Activated CD4-positive, alpha-beta T cell treated with anti-CD3 and anti-CD28 coated beads, Interleukin-2, amount 50 U/mL, for 48 hours (primary cell): ENCODE data around the gene RAN.
"Not testable (repeated sequence)": the region's sequence is repeated elsewhere in the genome, so short reads cannot be mapped to it uniquely, and the experiment has no call there.

Source experiments
- DNase-seq, 2 experiments: peaks; one replicate each; pipeline ENCODE4 v3.0.0-alpha.2; 2020

Gene RAN

DNA sequence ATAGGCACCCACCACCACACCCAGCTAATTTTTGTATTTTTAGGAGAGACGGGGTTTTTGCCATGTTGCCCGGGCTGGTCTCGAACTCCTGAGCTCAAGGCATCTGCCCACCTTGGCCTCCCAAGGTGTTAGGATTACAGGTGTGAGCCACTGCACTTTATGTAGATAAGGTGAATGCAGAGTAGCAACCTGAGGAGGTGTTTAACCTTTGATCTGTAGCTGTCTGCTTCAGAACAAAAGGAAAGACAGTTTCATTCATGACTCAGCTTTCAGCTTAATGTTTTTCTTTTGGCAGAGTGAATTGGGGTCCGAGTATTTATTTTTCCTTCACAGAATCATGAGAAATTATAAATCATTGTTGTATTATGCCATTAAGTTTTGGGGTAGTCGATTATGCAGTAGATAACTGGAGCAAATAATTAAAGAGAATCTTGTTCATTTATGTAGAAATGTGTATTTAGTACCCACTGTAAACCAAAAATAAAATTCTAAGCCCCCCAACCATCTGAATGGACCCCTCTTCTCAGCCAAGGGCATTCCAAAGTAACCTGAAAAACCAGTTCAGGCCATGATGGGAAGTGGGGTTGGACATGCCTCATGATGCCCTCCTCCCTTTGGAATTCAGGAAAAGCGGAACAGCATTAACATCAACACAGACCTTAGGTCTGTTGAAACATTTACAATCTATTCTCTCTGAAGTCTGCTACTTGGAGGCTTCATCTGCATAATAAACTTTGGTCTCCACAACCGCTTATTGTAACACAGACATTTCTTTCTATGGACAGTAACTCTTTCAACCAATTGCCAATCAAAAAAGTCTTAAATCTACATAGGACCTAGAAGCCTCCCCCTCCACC lies 22.1 kb upstream of the RAN start:
- DNase-seq, result no peak

GRCh38 chr12:130850418-130851021 lies 21.3 kb upstream of the RAN start:
- DNase-seq, result no peak

DNA sequence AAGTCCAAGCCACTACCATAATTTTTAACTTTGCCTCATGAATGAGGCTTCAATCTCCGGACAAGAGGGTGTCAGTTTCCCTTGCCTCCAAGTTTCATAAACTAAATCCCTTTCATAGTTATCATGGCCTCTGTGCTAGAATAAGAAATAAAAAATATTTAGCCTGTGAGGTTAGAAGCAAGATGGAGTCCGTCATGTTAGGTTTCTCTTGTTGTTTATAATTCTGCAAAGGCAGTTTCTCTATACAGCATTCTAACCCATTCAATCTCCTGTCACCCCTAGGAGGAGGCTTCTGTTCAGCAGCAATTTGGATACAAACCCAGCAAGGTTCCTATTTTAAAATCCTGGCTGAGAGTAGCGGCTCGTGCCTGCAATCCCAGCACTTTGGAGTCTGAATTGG lies 15.8 kb upstream of the RAN start:
- DNase-seq, result no peak

- no peak for DNase-seq
These were observed 13.8 kb upstream of the RAN start for GRCh38 chr12:130858084-130858483.

- DNase-seq, result no peak
These were observed 12.7 kb upstream of the RAN start for GRCh38 chr12:130859161-130859560.

- no peak for DNase-seq
These were observed 11.6 kb upstream of the RAN start for GRCh38 chr12:130860311-130860710.

- no peak for DNase-seq
These were observed 9.7 kb upstream of the RAN start for GRCh38 chr12:130862161-130862560.

DNA sequence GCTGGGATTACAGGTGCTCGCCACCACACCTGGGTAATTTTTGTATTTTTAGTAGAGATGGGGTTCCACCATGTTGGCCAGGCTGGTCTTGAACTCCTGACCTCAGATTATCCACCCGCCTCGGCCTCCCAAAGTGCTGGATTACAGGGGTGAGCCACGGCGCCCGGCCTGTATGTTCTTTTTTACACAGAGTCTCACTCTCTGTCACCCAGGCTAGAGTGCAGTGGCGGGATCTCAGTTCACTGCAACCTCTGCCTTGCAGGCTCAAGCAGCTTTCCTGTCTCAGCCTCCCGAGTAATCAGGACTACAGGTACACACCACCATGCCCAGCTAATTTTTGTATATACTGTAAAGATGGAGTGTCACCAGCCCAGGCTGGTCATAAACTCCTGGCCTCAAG lies 9.1 kb upstream of the RAN start:
- DNase-seq, result not testable (repeated sequence)

DNA sequence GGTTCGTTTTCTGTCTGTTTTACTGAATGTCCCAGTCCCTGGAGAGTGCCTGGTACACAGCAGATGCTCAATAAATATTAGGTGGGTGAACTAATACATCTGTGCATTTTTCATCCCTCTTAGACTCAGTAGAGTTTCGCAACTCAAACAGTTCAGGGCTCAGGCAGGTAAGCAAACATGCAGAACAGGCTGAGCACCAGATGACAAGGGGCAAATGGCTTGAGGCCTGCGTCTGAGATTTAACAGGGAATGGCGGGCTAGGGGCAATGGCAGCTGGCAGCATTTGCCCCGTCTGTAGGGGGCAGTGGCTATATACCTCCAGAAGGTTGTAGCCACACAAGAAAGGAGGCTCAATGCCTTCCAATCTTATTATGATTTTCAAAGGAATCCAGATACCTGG lies 8.6 kb upstream of the RAN start:
- no peak for DNase-seq

GRCh38 chr12:130868412-130868811 lies 3.5 kb upstream of the RAN start:
- no peak for DNase-seq

DNA sequence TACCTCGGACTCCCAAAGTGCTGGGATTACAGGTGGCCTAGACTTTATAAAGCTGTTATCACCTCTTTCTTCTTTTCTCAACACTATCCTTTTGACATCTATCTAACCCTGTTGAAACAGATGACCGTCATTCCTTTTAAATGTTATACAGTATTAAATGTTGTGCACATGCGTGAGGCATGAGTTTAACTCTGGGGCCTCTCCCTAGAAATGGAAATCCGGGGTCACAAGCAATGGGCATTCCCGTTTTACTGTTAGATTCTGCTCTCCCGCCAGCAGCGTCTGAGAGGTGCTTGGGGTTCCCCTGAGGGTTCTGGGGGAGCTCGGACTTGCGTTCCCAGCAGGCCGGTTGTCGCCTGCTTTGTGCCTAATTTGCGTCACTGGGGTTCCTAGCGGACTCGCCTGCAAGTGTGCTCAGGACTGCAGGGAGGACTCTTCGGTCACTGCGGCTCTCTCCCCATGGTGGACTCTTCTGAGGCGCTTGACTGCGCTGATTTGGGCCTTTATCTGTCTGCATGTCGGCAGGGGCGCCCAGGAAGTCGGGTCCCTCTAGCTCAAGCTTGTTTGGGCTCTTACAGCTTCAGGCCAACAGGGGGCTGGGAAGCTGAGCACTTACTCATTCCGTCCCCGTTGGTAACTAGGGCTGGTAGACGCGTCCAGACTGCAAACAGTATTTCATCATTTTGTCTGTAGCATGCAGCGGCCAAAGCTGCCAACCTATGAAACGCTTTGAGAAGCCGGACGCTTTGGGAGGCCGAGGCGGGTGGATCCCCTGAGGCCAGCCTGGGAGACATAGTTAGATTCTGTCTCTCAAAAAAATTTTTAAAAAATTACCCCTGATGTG lies 1.2 kb upstream of the RAN start:
- DNase-seq, result peak; percentile 71 to 78

GRCh38 chr12:130872179-130873096 lies 572 bp downstream of the RAN start:
- DNase-seq, result peak; percentile 40 to 44

GRCh38 chr12:130873106-130873795 lies 1.4 kb downstream of the RAN start:
- DNase-seq, result no peak

GRCh38 chr12:130873825-130874224 lies 2.0 kb downstream of the RAN start:
- DNase-seq, result peak; percentile 23 to 36

- no peak for DNase-seq
These were observed 2.8 kb downstream of the RAN start for GRCh38 chr12:130874696-130875095.

GRCh38 chr12:130875193-130875592 lies 3.3 kb downstream of the RAN start:
- no peak for DNase-seq

- not testable (repeated sequence) for DNase-seq
These were observed 3.8 kb downstream of the RAN start for GRCh38 chr12:130875708-130876107.

- DNase-seq, result no peak
These were observed 4.4 kb downstream of the RAN start for GRCh38 chr12:130876297-130876696.

DNA sequence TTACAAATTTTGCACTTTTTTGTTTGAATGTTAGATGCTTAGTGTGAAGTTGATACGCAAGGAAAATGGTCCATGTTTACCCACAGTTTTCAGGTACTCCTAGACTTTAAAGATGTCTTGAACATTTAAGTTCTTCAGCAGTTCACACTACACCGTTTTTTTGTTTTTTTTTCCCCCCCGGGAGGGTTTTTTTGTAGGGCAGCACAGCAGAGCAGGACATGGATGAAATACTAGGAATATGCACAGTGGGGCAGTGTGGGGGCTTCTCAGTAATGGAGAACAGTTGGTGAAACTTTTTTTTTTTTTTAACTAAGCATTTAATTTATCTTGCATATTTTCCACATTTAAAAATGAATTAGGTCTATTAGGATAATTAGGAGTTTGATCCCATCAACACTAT lies 4.9 kb downstream of the RAN start:
- DNase-seq, result no peak

DNA sequence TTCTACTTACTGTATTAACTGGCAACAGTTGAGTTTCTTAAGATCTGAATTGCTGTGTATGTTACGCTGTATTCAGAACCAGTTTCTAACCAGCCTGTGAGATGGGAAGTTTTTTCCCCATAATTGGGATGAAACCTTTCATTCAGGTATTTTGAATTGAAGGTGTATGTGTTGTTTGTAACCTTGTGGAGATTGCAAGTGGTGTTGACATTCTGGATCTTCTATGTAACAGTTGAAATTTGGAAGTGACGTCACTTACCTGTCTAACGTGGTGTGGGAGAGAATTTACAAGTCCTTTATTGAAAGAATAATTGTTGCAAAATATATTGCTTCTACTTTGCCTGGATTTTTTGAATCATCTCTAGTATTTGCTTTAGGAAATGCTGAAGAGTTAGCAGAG lies 5.5 kb downstream of the RAN start:
- DNase-seq, result no peak
